HG03175 (cell line): ENCODE results near the gene KIAA2012.

Experiments used
- ATAC-seq: cut with Tn5 transposase; IDR thresholded peaks from one replicate; pipeline ENCODE4 v1.9.1; 2021; ENCODE audit warnings: mild to moderate bottlenecking, moderate library complexity; ENCODE audit not compliant: unreplicated experiment

The KIAA2012 gene

GRCh38 chr2:202142540-202142939, 69.5 kb downstream of the KIAA2012 start:
- no peak for ATAC-seq

DNA sequence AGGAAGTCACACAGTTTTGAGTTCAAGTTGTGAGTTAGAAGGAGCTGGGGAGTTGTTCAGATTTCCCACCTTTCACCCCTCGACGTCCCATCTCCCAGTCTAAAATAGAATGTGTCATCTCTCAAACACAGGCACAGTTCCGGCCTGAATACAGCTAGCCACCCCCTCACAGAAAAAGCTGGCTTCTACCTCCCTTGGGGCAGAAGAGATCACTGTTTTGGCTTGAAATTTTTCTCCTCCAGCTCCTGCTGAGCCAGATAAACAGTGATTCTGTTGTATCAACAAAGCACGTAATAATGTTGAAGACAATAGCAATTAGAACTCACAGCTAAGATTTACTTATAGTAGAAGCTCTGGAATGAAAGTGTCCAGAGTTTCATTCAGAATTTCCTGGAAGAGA, 74.7 kb downstream of the KIAA2012 start:
- no peak for ATAC-seq

GRCh38 chr2:202148515-202149154, 75.6 kb downstream of the KIAA2012 start:
- ATAC-seq: no peak

GRCh38 chr2:202149155-202149762, 76.2 kb downstream of the KIAA2012 start:
- no peak for ATAC-seq

DNA sequence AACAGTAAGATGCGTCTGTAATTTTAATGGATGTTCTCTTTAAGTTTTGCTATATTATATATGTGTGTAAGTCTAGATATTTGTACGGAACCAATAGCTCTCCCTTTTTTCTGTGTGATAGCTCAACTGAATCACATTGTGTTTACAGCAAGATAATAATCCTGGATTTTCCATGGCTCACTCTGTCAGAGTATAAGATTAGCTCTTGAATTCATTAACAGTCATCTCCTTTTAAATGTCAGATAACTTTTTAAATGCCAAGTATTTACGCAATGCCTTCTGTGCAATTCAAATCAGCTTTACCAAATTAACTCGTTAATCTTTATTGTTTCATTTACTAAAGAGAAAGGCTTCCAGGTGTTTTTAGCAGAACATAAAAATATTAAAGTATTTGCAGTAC, 76.9 kb downstream of the KIAA2012 start:
- ATAC-seq: no peak

GRCh38 chr2:202152104-202152715, 79.2 kb downstream of the KIAA2012 start:
- ATAC-seq: no peak

DNA sequence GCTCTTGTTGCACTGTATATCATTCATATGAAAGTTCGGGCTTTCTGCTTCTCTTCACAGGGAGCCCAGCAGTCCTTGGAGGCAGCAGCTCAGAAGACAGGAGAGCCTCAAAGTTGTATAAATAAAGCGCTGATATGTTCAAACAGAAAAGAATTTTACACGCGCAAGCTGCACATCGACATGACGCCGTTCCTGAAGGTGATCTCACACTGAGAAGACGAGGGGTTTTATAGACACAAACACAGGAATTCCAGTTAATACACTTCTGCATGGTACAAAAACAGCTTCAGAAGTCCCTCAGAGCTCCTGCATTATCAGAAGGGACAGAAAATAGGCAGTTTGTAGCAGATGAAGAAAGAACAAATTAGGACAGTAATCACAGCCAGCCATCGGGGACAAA, 81.6 kb downstream of the KIAA2012 start:
- ATAC-seq: no peak

- ATAC-seq: no peak
Measured at GRCh38 chr2:202157211-202157990, 84.3 kb downstream of the KIAA2012 start.

GRCh38 chr2:202158796-202159195, 85.7 kb downstream of the KIAA2012 start:
- ATAC-seq: no peak

GRCh38 chr2:202161151-202161835, 88.2 kb downstream of the KIAA2012 start:
- ATAC-seq: no peak

GRCh38 chr2:202164411-202164810, 91.4 kb downstream of the KIAA2012 start:
- ATAC-seq: no peak

DNA sequence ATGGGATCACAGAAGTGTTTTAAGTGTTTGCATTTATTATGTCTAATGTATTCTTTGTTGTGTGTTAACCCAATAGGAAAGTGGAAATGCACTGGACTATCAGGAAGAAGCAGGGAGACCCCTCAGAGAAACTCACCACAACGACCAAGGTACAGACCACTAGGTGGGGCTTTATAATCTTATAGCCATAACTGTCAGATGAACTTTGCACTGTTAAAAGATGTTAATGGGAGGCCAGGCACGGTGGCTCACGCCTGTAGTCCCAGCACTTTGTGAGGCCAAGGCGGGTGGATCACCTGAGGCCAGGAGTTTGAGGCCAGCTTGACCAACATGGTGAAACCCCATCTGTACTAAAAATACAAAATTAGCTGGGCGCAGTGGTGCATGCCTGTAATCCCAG, 92.2 kb downstream of the KIAA2012 start:
- no peak for ATAC-seq

- no peak for ATAC-seq
Measured at GRCh38 chr2:202165945-202166344, 92.9 kb downstream of the KIAA2012 start.

GRCh38 chr2:202169131-202169530, 96.1 kb downstream of the KIAA2012 start:
- ATAC-seq: no peak

- no peak for ATAC-seq
Measured at GRCh38 chr2:202169832-202170424, 96.9 kb downstream of the KIAA2012 start.

DNA sequence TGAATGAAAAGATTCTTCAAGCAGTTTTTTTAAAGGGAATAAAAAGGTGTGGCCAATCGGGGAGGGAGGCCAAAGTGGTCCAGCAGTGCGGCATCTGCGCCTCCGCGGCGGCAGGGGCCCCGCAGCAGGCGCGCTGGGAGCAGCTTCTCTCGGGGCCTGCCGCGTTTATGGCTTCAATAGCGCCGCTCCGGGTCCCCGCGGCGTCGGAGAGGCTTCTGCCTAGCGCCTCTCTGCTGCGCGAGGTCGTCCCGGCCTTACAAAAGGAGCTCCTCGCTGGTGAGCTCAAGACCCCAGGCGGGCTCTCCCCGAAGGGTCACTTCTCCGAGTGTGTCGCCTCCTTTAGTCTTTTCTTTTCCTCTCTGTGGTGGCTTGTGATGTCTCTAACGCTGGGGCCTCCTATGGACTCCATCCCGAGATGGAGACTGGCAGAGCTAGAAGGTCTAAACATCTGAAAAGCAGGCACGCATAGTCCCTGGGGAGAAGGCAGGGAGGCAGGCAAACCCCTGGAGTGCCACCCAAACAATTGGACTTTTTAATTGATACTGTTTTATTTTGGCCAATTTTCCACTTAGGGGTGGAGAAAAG, 98.3 kb downstream of the KIAA2012 start:
- ATAC-seq: no peak

DNA sequence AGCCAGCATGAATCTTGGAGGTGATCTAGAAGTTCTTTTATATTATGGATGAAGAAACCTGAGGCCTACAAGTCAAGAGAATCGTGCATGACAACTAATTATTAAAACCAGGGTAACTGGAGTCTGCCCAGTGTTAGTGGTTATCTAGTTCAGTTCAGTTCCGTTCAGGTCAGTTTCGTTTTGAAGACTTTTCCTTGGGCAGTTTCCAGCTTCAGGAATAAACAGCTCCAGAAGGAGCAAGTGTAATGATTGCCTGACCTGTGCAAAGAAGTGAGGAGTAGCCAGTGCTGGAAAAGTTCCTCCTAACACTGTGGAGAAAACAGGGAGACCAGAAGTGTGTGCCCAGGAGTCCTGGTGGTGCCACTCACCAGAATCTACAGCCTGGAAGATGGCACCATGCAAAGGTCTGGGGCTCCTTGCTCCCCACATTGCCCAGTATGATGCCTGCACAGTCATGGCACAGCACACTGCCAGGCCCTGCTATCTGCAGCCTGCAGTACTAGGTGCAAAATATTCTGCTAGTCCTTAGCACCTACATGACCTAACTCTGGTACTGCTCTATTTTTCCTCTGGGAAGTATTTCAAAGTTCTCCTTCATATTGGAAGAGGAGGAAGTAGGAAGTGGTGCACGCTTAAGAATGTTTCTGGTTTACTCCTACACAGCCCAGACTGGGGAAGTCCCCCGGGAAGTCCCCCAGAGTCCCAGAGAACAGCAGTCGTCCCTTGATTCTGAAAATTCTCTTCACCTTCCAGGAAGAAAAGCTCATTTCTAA, 99.6 kb downstream of the KIAA2012 start:
- no peak for ATAC-seq

DNA sequence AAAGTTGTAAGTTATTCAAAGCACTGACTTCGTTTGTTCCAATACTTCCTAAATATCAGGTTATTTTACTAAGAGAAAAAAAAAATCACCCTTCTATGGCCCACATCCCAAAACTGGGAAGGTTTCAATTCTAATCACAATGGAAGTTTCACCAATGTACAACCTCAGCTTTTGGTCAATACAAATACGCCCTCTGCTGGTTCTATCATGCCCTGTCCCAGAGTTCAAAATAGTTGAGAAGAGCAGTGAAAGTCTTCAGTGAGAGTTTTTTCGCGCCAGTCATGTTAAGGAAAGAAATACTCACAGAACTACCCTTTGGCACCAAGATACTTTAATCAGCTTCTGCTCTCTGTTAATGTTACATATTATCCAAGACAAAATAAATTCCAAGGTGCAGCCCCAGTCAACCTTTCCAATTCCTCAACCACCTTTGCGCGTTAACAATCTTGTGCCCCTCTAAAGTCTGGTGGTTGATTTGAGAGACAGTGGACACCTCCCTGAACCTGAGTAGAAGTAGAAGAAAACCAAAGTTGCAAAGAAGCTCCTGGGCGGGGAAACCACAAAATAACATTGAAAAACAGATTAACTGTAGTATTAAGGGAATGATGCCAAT, 105.4 kb downstream of the KIAA2012 start:
- peak; percentile 49 for ATAC-seq

GRCh38 chr2:202184557-202184956, 111.5 kb downstream of the KIAA2012 start:
- no peak for ATAC-seq
